Kidney (tissue), 14 donors: ENCODE data around the gene TMEM156. TPM values are rescaled to one million over a fixed set of nuclear protein-coding genes. Genes with fewer than 3 reads are reported as not detected.

Source experiments
- DNase-seq, 5 donors: peaks; one replicate each; pipeline ENCODE4 v3.0.0-alpha.2; 2013 to 2020
- FAIRE-seq: peaks from 2 replicates; lab custom pipeline; 2012; peaks lifted over from hg19 to GRCh38; lab: Jason Lieb, UNC
- H3K27ac ChIP-seq, 2 donors: one replicate each; pipeline ENCODE4 v1.7.0; 2013; ENCODE audit warnings: low read depth in 2 of 2, low read length in 2 of 2, inconsistent platforms in 1 of 2
- H3K27me3 ChIP-seq: one replicate; pipeline ENCODE4 v1.7.1; 2013; ENCODE audit warnings: low read length, inconsistent platforms; ENCODE audit not compliant: control insufficient read depth, insufficient read depth
- H3K36me3 ChIP-seq, 3 donors: one replicate each; pipeline versions ENCODE4 v1.7.0 to v1.7.1; 2013; ENCODE audit warnings: low read length in 3 of 3, control low read depth in 1 of 3, inconsistent platforms in 1 of 3; ENCODE audit not compliant: insufficient read depth in 3 of 3, control insufficient read depth in 2 of 3
- H3K4me1 ChIP-seq, 3 donors: one replicate each; pipeline versions ENCODE4 v1.7.0 to v1.7.1; 2013; ENCODE audit warnings: low read length in 3 of 3, inconsistent platforms in 1 of 3, low read depth in 1 of 3; ENCODE audit not compliant: control insufficient read depth in 2 of 3, insufficient read depth in 2 of 3
- H3K4me3 ChIP-seq, 3 donors: one replicate each; pipeline versions ENCODE4 v1.7.0 to v1.8.1; 2013; ENCODE audit warnings: low read length in 3 of 3, control low read depth in 1 of 3, inconsistent platforms in 1 of 3
- H3K9ac ChIP-seq, 3 donors: one replicate each; pipeline versions ENCODE4 v1.7.0 to v1.7.1; 2013; ENCODE audit warnings: low read length in 3 of 3, control low read depth in 1 of 3, inconsistent platforms in 1 of 3
- H3K9me3 ChIP-seq, 3 donors: one replicate each; pipeline versions ENCODE4 v1.7.0 to v1.7.1; 2013; ENCODE audit warnings: low read length in 3 of 3, control low read depth in 1 of 3, inconsistent platforms in 1 of 3; ENCODE audit not compliant: control insufficient read depth in 2 of 3, insufficient read depth in 1 of 3
- intact Hi-C: fragments of 100-400 bp; cut with DNase I; formaldehyde crosslinking; loops from one replicate; pipeline ENCODE4 v1.11.1; 2022
- polyA plus RNA-seq: library from polyadenylated mRNA; stranded (reverse); fragments of 350-450 nt; fragmentation: Illumina TruSeq; extraction: RNeasy Lipid Tissue Mini Kit (QIAGEN cat#74804); gene quantifications from one replicate; pipeline ENCODE4 v1.2.3, GENCODE V29; 2014; ENCODE audit warnings: low read depth, low replicate concordance; ENCODE audit not compliant: insufficient read depth
- total RNA-seq: library from RNA; stranded (reverse); fragmentation: NEBNext Ultra II Directional; extraction: Animal tissue kit (Norgen Biotek cat#: 25700); gene quantifications from one replicate; pipeline ENCODE4 v1.2.1, GENCODE V29; 2021
- TF ChIP-seq, protein P1 (sequence below): IDR thresholded peaks from 3 replicates; pipeline ENCODE4 v1.5.1; 2012; ENCODE audit warnings: mild to moderate bottlenecking, moderate library complexity, borderline replicate concordance; ENCODE audit not compliant: insufficient read depth; ENCODE audit errors: extremely low read depth
- donor health status: control.
- donor health status: control.
- donor health status: control.
- donor health status: control.
- donor health status: control.
- donor health status: DM: yes; HTN: yes; CAD: no.
- donor health status: Normal renal cell carcinoma (clear cell type).

The TMEM156 gene
- total and polyA plus RNA-seq, 2 donors from 2014 or later = 1.8 to 3.5 TPM

DNA sequence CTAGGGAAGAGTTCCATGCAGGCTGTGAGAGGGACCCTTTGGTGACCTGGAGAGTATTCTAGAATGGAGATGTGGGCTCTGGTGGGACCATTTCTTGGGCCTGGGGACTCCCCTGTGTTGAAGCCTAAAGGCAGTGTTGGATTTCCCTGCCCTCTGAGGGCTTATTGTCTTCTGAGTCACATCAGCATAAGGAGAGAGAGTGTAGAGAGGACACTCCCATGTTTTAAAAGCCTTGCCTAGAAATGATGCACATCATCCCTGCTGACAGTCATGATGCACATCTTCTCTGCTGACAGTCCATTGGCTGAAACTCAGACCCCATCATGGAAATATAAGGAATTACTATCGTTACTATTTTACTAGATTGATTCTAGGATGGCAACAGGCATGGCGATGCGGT, 112.7 kb downstream of the TMEM156 start:
- no peaks in the 10 kb centered on the region for H3K27me3 ChIP-seq

DNA sequence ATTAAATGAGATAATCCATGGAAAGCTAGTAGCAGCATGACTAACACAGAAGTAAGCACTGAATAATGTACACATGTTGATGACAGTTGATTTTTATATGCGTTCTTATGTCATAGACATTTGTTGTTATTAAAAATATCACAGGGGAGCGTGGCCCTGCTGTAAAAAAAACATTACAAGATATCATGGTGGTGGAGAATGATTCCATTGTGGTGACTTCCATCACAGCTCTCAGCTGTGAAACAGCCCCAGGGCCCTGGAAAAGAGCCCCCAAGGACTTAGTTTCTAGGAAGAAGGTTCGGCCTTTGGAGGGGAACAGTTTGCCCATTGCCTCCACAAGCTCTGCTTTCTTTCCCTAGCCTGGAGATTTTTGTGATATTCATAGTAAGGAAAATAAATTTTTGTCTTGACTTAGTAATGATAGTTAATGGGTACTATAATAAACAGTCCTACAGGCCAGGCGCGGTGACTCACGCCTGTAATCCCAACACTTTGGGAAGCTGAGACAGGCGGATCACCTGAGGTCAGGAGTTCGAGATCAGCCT, 114.7 kb downstream of the TMEM156 start:
- Histone ChIP-seq H3K9ac (no peak overlapping the region), H3K36me3 (peaks cover 0 to 5% (median 0%) of the 10 kb centered on the region in 3 donors), H3K27ac (no peak overlapping the region), H3K4me1 (no peaks in the 10 kb centered on the region), H3K9me3 (no peaks in the 10 kb centered on the region), H3K4me3 (no peak overlapping the region), H3K27me3 (no peaks in the 10 kb centered on the region)
- DNase-seq (no peak), FAIRE-seq (no peak)
- intact Hi-C loops = no loop called here
- TF ChIP-seq, protein P1, sequence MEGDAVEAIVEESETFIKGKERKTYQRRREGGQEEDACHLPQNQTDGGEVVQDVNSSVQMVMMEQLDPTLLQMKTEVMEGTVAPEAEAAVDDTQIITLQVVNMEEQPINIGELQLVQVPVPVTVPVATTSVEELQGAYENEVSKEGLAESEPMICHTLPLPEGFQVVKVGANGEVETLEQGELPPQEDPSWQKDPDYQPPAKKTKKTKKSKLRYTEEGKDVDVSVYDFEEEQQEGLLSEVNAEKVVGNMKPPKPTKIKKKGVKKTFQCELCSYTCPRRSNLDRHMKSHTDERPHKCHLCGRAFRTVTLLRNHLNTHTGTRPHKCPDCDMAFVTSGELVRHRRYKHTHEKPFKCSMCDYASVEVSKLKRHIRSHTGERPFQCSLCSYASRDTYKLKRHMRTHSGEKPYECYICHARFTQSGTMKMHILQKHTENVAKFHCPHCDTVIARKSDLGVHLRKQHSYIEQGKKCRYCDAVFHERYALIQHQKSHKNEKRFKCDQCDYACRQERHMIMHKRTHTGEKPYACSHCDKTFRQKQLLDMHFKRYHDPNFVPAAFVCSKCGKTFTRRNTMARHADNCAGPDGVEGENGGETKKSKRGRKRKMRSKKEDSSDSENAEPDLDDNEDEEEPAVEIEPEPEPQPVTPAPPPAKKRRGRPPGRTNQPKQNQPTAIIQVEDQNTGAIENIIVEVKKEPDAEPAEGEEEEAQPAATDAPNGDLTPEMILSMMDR = no peak

More for the DNA sequence above, 112.7 kb downstream of the TMEM156 start:
- intact Hi-C loops = no loop called here
- FAIRE-seq = no peak
- Histone ChIP-seq H3K27ac (no peak overlapping the region), H3K9ac (no peak overlapping the region), H3K4me3 (no peak overlapping the region), H3K4me1 (no peaks in the 10 kb centered on the region), H3K36me3 (peaks cover 0 to 5% (median 0%) of the 10 kb centered on the region in 3 donors), H3K9me3 (no peaks in the 10 kb centered on the region)
- TF ChIP-seq, protein P1 = no peak
- DNase-seq = no peak

Other genes with a start within 250 kb of the TMEM156 start
- gene TLR10, start 249.4 kb downstream of the TMEM156 start, total RNA-seq = 2.0 TPM
- 0.11 TPM for gene TLR10, start 249.4 kb downstream of the TMEM156 start, polyA plus RNA-seq
- gene TLR1, start 227.6 kb downstream of the TMEM156 start, total RNA-seq = 18.0 TPM
- gene TLR1, start 227.6 kb downstream of the TMEM156 start, polyA plus RNA-seq = 1.8 TPM
- gene TLR6, start 175.6 kb downstream of the TMEM156 start, total RNA-seq = 6.1 TPM
- gene TLR6, start 175.6 kb downstream of the TMEM156 start, polyA plus RNA-seq = 0.62 TPM
- gene FAM114A1, start 164.6 kb downstream of the TMEM156 start, total RNA-seq = 31.1 TPM
- gene FAM114A1, start 164.6 kb downstream of the TMEM156 start, polyA plus RNA-seq = 10.8 TPM
- gene KLHL5, start 29.8 kb upstream of the TMEM156 start, total RNA-seq = 47.8 TPM
- gene KLHL5, start 29.8 kb upstream of the TMEM156 start, polyA plus RNA-seq = 12.2 TPM
- 42.5 TPM for gene WDR19, start 150.1 kb upstream of the TMEM156 start, total RNA-seq
- 21.4 TPM for gene WDR19, start 150.1 kb upstream of the TMEM156 start, polyA plus RNA-seq